Measurements from ENCODE around the gene CDC42.
A peak's percentile ranks its signal among the peaks of the same experiment; 100 is the strongest.
"Not testable (repeated sequence)": the region's sequence is repeated elsewhere in the genome, so short reads cannot be mapped to it uniquely, and the experiment has no call there.

Gene CDC42

GRCh38 chr1:22076346-22076745 is 23.8 kb downstream of the CDC42 start:
- DNase-seq: no peak

GRCh38 chr1:22077728-22078127 is 25.2 kb downstream of the CDC42 start:
- DNase-seq: no peak

- no peak for DNase-seq
Measured at GRCh38 chr1:22078133-22078532, 25.6 kb downstream of the CDC42 start.

GRCh38 chr1:22080191-22080590 is 27.7 kb downstream of the CDC42 start:
- no peak for DNase-seq

- no peak for DNase-seq
Measured at GRCh38 chr1:22088331-22088730, 35.8 kb downstream of the CDC42 start.

GRCh38 chr1:22089134-22089571 is 36.6 kb downstream of the CDC42 start:
- DNase-seq: no peak

- no peak for DNase-seq
Measured at GRCh38 chr1:22089787-22090186, 37.3 kb downstream of the CDC42 start.

GRCh38 chr1:22090867-22091266 is 38.4 kb downstream of the CDC42 start:
- DNase-seq: no peak

GRCh38 chr1:22092026-22092768 is 39.7 kb downstream of the CDC42 start:
- DNase-seq: not testable (repeated sequence)

- DNase-seq: no peak
Measured at GRCh38 chr1:22093513-22093912, 41.0 kb downstream of the CDC42 start.

GRCh38 chr1:22096036-22096435 is 43.5 kb downstream of the CDC42 start:
- no peak for DNase-seq

- no peak for DNase-seq
Measured at GRCh38 chr1:22096463-22096862, 44.0 kb downstream of the CDC42 start.

- no peak for DNase-seq
Measured at GRCh38 chr1:22098752-22099151, 46.2 kb downstream of the CDC42 start.

- no peak for DNase-seq
Measured at GRCh38 chr1:22100168-22100567, 47.7 kb downstream of the CDC42 start.

GRCh38 chr1:22101199-22101598 is 48.7 kb downstream of the CDC42 start:
- no peak for DNase-seq

- DNase-seq: no peak
Measured at GRCh38 chr1:22101995-22102394, 49.5 kb downstream of the CDC42 start.

- no peak for DNase-seq
Measured at GRCh38 chr1:22102746-22103145, 50.2 kb downstream of the CDC42 start.

GRCh38 chr1:22104094-22104493 is 51.6 kb downstream of the CDC42 start:
- no peak for DNase-seq

- DNase-seq: no peak
Measured at GRCh38 chr1:22104865-22105437, 52.4 kb downstream of the CDC42 start.

- peak; percentile 57 for DNase-seq
Measured at GRCh38 chr1:22105611-22106207, 53.2 kb downstream of the CDC42 start.

- no peak for DNase-seq
Measured at GRCh38 chr1:22107126-22107525, 54.6 kb downstream of the CDC42 start.

- DNase-seq: no peak
Measured at GRCh38 chr1:22108339-22109105, 56.0 kb downstream of the CDC42 start.

GRCh38 chr1:22110016-22110415 is 57.5 kb downstream of the CDC42 start:
- no peak for DNase-seq

- DNase-seq: no peak
Measured at GRCh38 chr1:22111115-22111514, 58.6 kb downstream of the CDC42 start.
